ENCODE results near the gene OR8H1.

DNA sequence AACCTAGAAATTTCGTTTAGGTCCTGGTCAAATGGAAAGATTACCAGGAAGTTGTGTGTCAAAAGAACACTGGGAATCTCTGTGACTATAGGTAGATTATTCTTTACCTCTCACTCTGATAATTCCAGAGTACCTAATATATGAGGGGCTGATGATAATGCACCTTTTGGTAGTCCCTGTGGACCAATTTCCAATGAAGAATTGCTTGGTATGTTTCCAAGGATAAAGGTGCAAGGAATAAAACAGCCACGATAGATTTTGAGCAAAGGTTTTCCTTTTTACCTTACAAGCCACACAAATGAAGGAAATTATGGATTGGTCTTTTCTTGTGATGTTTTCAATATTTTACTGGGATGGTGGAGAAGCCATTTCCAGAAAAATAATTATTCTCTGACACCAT lies at the start of gene OR8H1:
- TF ChIP-seq, protein P1, sequence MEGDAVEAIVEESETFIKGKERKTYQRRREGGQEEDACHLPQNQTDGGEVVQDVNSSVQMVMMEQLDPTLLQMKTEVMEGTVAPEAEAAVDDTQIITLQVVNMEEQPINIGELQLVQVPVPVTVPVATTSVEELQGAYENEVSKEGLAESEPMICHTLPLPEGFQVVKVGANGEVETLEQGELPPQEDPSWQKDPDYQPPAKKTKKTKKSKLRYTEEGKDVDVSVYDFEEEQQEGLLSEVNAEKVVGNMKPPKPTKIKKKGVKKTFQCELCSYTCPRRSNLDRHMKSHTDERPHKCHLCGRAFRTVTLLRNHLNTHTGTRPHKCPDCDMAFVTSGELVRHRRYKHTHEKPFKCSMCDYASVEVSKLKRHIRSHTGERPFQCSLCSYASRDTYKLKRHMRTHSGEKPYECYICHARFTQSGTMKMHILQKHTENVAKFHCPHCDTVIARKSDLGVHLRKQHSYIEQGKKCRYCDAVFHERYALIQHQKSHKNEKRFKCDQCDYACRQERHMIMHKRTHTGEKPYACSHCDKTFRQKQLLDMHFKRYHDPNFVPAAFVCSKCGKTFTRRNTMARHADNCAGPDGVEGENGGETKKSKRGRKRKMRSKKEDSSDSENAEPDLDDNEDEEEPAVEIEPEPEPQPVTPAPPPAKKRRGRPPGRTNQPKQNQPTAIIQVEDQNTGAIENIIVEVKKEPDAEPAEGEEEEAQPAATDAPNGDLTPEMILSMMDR (IDR thresholded peaks at IDR 0.05), result no peak
- no peak for TF ChIP-seq POLR2A (IDR thresholded peaks at IDR 0.05)
- no peak for TF ChIP-seq POLR2AphosphoS5 (IDR thresholded peaks at IDR 0.05)
- TF ChIP-seq EP300 (IDR thresholded peaks at IDR 0.05), result no peak

Data from upper lobe of left lung (tissue), 4 donors.